Measurements from ENCODE around the gene EPN3. TPM values are rescaled to one million over a fixed set of nuclear protein-coding genes. Genes with fewer than 3 reads are reported as not detected.

Gene EPN3
- not detected for polyA plus RNA-seq (2013, experiment 1 of 2)
- not detected for polyA plus RNA-seq (2013, experiment 2 of 2)

DNA sequence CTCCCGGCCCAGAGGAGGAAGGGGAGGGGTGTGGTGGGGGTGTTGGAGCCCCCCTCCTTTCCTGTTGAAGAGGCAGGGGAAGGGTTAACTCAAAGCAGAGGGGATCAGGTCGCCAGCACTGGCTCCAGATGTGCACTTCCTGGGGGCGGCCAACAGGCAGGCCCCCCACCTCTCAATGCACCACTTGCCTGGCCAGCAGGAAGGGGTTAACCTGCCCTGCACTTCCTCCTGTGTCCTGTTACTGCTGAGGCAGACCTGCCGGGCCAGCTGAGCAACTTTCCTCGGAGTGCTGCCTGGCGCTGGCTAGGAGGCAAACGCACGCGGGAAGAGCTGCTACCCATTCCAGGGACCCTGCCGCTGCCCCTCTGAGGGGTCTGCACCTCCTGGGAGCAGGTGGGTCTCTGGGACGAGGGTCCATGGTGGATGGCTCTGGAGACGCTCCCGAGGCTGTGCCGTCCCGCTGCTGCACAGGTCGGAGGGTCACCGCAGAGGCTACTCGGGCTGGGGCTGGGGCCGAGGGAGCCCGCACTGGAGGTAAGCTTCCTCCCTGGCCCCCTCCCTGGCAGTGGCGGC is at the start of gene EPN3:
Gene EPN3 (plus strand): TSS at position 284 of the 573 bp plus-strand sequence. CDS start 3,822 bp downstream, outside the sequence.
- no peak within 1 kb of the TSS for H3K27ac ChIP-seq (ENCODE audit: low read depth, low read length, severe bottlenecking)
- WGBS, 2 experiments (ENCODE audit: insufficient coverage in 2 of 2), result 1 to 3% methylated on average over 12 to 17 of the region's 21 CpGs
- no peak within 1 kb of the TSS for H3K4me3 ChIP-seq (ENCODE audit: extremely low read depth, insufficient read depth, low read length, poor library complexity, severe bottlenecking)
- H3K4me1 ChIP-seq (ENCODE audit: control insufficient read depth, insufficient read depth, low read length, poor library complexity, severe bottlenecking), result peaks cover 15% of the 10 kb centered on the region
- no peaks in the 10 kb centered on the region for H3K36me3 ChIP-seq (ENCODE audit: control insufficient read depth, insufficient read depth, low read length)
- no peaks in the 10 kb centered on the region for H3K9me3 ChIP-seq (ENCODE audit: control insufficient read depth, low read length)

DNA sequence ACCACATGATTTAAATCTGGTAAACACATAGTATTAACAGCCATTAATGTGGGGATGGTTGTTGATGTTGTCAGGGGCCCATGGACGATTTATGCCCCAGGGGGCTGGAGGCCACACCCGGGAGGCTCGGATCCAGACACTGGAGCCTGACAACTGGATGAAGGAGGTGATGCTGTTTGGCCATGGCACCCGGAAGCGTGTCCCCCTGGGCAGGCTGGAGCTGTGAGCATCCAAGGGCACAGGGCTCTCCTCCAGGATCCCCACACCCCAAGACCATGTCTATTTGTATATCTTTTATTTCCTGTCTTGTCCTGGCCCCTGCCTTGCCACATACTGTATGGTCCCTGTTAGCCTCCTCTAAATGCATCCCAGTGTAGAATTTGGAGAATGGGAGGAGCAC is 49.3 kb upstream of the EPN3 start:
- peaks cover 44% of the 10 kb centered on the region for H3K36me3 ChIP-seq (ENCODE audit: control insufficient read depth, insufficient read depth, low read length)
- no peaks in the 10 kb centered on the region for H3K4me1 ChIP-seq (ENCODE audit: control insufficient read depth, insufficient read depth, low read length, poor library complexity, severe bottlenecking)
- H3K4me3 ChIP-seq (ENCODE audit: extremely low read depth, insufficient read depth, low read length, poor library complexity, severe bottlenecking), result no peak overlapping the region
- no peak overlapping the region for H3K27ac ChIP-seq (ENCODE audit: low read depth, low read length, severe bottlenecking)
- 97 to 100% methylated on average over 3 to 5 of the region's 5 CpGs for WGBS, 2 experiments (ENCODE audit: insufficient coverage in 2 of 2)
- H3K9me3 ChIP-seq (ENCODE audit: control insufficient read depth, low read length), result no peaks in the 10 kb centered on the region

GRCh38 chr17:50484386-50485155 is 48.0 kb upstream of the EPN3 start:
- Histone ChIP-seq H3K36me3 (ENCODE audit: control insufficient read depth, insufficient read depth, low read length) (peaks cover 44% of the 10 kb centered on the region), H3K27ac (ENCODE audit: low read depth, low read length, severe bottlenecking) (no peak overlapping the region), H3K9me3 (ENCODE audit: control insufficient read depth, low read length) (no peaks in the 10 kb centered on the region), H3K4me1 (ENCODE audit: control insufficient read depth, insufficient read depth, low read length, poor library complexity, severe bottlenecking) (no peaks in the 10 kb centered on the region), H3K4me3 (ENCODE audit: extremely low read depth, insufficient read depth, low read length, poor library complexity, severe bottlenecking) (no peak overlapping the region)
- 95 to 98% methylated on average over 5 to 9 of the region's 11 CpGs for WGBS, 2 experiments (ENCODE audit: insufficient coverage in 2 of 2)

DNA sequence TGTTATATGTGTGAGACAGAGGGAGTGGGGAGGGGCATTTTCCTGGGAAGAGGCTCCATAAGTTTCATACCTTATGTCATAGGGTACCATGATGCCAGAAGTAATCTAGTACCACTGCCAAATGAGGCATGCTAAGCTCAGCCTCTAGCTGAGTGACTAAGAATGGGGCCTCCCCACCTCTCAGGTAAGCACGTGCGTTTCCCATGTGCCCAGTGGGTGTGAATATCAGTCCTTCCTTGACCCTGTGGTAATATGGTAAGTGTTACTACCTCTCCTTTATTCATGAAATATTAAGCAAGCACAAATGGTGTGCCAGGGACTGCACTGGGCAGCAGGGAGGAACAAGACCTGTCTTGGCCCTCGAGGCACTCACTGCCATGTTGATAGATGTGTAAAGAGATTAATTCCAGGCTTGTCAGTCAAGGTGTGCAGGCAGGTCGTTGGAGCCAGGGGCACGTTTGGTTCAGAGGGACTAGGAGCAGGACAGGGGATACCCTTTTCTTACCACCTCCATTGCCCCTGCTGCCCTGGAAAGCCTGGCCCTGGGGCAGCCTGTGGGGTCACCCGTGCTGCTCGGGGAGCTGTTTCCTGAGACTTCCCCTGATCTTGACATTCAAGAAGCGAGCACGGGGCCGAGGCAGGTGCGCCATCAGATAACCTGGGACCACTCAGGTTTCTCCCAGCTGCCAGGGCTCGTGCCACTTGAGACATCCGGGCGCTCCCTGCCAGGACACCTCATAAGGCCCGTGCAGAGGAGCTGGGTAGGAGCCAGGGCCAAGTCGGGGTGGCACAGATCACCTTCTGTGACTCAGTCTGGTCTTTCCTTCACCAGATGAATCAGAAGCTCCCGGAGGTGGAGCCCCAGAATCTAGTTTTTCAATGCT is 45.1 kb upstream of the EPN3 start:
- peaks cover 35% of the 10 kb centered on the region for H3K36me3 ChIP-seq (ENCODE audit: control insufficient read depth, insufficient read depth, low read length)
- H3K9me3 ChIP-seq (ENCODE audit: control insufficient read depth, low read length), result no peaks in the 10 kb centered on the region
- H3K27ac ChIP-seq (ENCODE audit: low read depth, low read length, severe bottlenecking), result no peak overlapping the region
- H3K4me3 ChIP-seq (ENCODE audit: extremely low read depth, insufficient read depth, low read length, poor library complexity, severe bottlenecking), result no peak overlapping the region
- no peaks in the 10 kb centered on the region for H3K4me1 ChIP-seq (ENCODE audit: control insufficient read depth, insufficient read depth, low read length, poor library complexity, severe bottlenecking)
- WGBS, 2 experiments (ENCODE audit: insufficient coverage in 2 of 2), result 92 to 94% methylated on average over 14 to 15 of the region's 17 CpGs

DNA sequence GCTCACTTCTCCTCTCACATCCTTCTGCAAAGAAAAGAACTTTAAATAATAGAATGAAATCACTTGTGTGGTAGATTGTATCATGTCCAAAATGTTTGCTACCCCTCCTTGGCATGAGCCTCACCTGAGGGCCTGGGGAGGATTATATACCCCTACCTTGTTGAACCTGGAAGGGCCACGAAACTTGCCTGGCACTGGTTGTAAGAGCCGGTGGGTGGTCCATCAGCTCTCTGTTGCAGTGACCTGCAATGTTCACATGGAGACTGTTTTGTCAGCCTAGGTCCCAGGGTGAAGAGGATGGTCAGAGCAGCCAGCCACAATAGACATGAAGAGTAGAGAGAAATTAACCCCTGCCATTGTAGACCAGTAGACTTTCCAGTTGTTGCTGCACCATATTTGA is 43.7 kb upstream of the EPN3 start:
- peaks cover 22% of the 10 kb centered on the region for H3K36me3 ChIP-seq (ENCODE audit: control insufficient read depth, insufficient read depth, low read length)
- H3K4me3 ChIP-seq (ENCODE audit: extremely low read depth, insufficient read depth, low read length, poor library complexity, severe bottlenecking), result no peak overlapping the region
- H3K9me3 ChIP-seq (ENCODE audit: control insufficient read depth, low read length), result no peaks in the 10 kb centered on the region
- no peak overlapping the region for H3K27ac ChIP-seq (ENCODE audit: low read depth, low read length, severe bottlenecking)
- 97 to 100% methylated on average over 2 of the region's 2 CpGs for WGBS, 2 experiments (ENCODE audit: insufficient coverage in 2 of 2)
- no peaks in the 10 kb centered on the region for H3K4me1 ChIP-seq (ENCODE audit: control insufficient read depth, insufficient read depth, low read length, poor library complexity, severe bottlenecking)

DNA sequence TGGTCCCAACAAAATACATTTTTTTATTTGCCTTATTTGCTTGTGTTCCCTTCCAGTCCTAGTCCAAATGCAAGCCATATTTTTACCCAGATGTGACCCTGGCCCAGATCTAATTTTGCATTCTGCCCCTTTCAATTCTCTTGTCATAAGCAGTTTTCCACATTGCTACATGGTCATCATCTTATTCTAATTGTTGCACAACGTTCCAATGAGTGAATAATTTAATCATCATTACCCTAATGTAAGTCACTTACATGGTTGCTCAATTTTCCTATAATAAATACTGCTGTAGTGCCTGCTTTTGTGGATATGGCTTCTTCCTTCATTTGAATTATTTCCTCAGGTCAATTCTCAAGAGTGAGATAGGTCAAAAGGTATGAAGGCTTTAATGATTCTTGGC is 41.0 kb upstream of the EPN3 start:
- Histone ChIP-seq H3K4me1 (ENCODE audit: control insufficient read depth, insufficient read depth, low read length, poor library complexity, severe bottlenecking) (no peaks in the 10 kb centered on the region), H3K36me3 (ENCODE audit: control insufficient read depth, insufficient read depth, low read length) (no peaks in the 10 kb centered on the region), H3K9me3 (ENCODE audit: control insufficient read depth, low read length) (no peaks in the 10 kb centered on the region), H3K4me3 (ENCODE audit: extremely low read depth, insufficient read depth, low read length, poor library complexity, severe bottlenecking) (no peak overlapping the region), H3K27ac (ENCODE audit: low read depth, low read length, severe bottlenecking) (no peak overlapping the region)
- WGBS, 2 experiments (ENCODE audit: insufficient coverage in 2 of 2), result no CpG with 5 or more reads among the region's 1 CpG

GRCh38 chr17:50492214-50492613 is 40.3 kb upstream of the EPN3 start:
- Histone ChIP-seq H3K4me1 (ENCODE audit: control insufficient read depth, insufficient read depth, low read length, poor library complexity, severe bottlenecking) (no peaks in the 10 kb centered on the region), H3K36me3 (ENCODE audit: control insufficient read depth, insufficient read depth, low read length) (no peaks in the 10 kb centered on the region), H3K4me3 (ENCODE audit: extremely low read depth, insufficient read depth, low read length, poor library complexity, severe bottlenecking) (no peak overlapping the region), H3K27ac (ENCODE audit: low read depth, low read length, severe bottlenecking) (no peak overlapping the region), H3K9me3 (ENCODE audit: control insufficient read depth, low read length) (no peaks in the 10 kb centered on the region)
- no CpG with 5 or more reads among the region's 8 CpGs for WGBS, 2 experiments (ENCODE audit: insufficient coverage in 2 of 2)

- 61 to 82% methylated on average over 2 of the region's 3 CpGs for WGBS, 2 experiments (ENCODE audit: insufficient coverage in 2 of 2)
- Histone ChIP-seq H3K27ac (ENCODE audit: low read depth, low read length, severe bottlenecking) (no peak overlapping the region), H3K4me1 (ENCODE audit: control insufficient read depth, insufficient read depth, low read length, poor library complexity, severe bottlenecking) (no peaks in the 10 kb centered on the region), H3K36me3 (ENCODE audit: control insufficient read depth, insufficient read depth, low read length) (no peaks in the 10 kb centered on the region), H3K4me3 (ENCODE audit: extremely low read depth, insufficient read depth, low read length, poor library complexity, severe bottlenecking) (no peak overlapping the region), H3K9me3 (ENCODE audit: control insufficient read depth, low read length) (no peaks in the 10 kb centered on the region)
These were observed 38.8 kb upstream of the EPN3 start for GRCh38 chr17:50493744-50494143.

DNA sequence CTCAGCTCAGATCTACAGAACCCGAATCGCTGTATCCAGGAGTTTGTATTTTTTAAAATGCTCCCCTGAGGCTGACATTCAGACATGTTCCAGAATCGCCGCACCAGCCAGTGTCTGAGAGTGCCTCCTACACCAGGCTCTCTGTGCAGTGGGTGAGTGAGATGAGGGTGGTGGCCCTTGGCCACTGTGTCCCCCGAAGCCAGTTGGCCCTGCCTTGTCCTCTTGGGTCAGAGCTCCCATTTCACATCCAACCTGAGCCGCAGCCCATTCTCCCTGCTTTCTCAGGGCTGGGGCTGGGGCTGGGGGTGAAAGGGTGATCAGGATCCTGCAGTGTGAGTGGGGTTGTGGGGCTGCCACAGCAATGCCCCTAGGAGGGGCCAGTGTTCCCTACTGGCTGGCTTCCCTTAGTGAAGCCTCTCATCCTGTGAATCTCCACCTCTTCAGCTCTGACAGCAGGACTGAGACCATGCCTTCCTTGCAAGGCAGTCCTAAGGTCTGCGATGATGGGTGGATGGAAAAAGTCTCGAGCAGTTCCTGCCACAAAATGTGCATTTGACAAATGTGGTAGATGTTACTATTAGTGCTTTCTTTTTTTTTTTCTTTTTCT is 37.2 kb upstream of the EPN3 start:
- 97 to 100% methylated on average over 2 to 4 of the region's 8 CpGs for WGBS, 2 experiments (ENCODE audit: insufficient coverage in 2 of 2)
- Histone ChIP-seq H3K9me3 (ENCODE audit: control insufficient read depth, low read length) (no peaks in the 10 kb centered on the region), H3K4me3 (ENCODE audit: extremely low read depth, insufficient read depth, low read length, poor library complexity, severe bottlenecking) (no peak overlapping the region), H3K36me3 (ENCODE audit: control insufficient read depth, insufficient read depth, low read length) (no peaks in the 10 kb centered on the region), H3K27ac (ENCODE audit: low read depth, low read length, severe bottlenecking) (no peak overlapping the region), H3K4me1 (ENCODE audit: control insufficient read depth, insufficient read depth, low read length, poor library complexity, severe bottlenecking) (no peaks in the 10 kb centered on the region)

- no peaks in the 10 kb centered on the region for H3K4me1 ChIP-seq (ENCODE audit: control insufficient read depth, insufficient read depth, low read length, poor library complexity, severe bottlenecking)
- H3K27ac ChIP-seq (ENCODE audit: low read depth, low read length, severe bottlenecking), result no peak overlapping the region
- H3K9me3 ChIP-seq (ENCODE audit: control insufficient read depth, low read length), result no peaks in the 10 kb centered on the region
- no peak overlapping the region for H3K4me3 ChIP-seq (ENCODE audit: extremely low read depth, insufficient read depth, low read length, poor library complexity, severe bottlenecking)
- WGBS, 2 experiments (ENCODE audit: insufficient coverage in 2 of 2), result 90 to 95% methylated on average over 3 to 7 of the region's 8 CpGs
- no peaks in the 10 kb centered on the region for H3K36me3 ChIP-seq (ENCODE audit: control insufficient read depth, insufficient read depth, low read length)
These were observed 36.6 kb upstream of the EPN3 start for GRCh38 chr17:50495918-50496317.
